ENCODE measurements around the gene TMC6.
"Not testable (repeated sequence)": the region's sequence is repeated elsewhere in the genome, so short reads cannot be mapped to it uniquely, and the experiment has no call there.

The TMC6 gene, protein sequence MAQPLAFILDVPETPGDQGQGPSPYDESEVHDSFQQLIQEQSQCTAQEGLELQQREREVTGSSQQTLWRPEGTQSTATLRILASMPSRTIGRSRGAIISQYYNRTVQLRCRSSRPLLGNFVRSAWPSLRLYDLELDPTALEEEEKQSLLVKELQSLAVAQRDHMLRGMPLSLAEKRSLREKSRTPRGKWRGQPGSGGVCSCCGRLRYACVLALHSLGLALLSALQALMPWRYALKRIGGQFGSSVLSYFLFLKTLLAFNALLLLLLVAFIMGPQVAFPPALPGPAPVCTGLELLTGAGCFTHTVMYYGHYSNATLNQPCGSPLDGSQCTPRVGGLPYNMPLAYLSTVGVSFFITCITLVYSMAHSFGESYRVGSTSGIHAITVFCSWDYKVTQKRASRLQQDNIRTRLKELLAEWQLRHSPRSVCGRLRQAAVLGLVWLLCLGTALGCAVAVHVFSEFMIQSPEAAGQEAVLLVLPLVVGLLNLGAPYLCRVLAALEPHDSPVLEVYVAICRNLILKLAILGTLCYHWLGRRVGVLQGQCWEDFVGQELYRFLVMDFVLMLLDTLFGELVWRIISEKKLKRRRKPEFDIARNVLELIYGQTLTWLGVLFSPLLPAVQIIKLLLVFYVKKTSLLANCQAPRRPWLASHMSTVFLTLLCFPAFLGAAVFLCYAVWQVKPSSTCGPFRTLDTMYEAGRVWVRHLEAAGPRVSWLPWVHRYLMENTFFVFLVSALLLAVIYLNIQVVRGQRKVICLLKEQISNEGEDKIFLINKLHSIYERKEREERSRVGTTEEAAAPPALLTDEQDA

DNA sequence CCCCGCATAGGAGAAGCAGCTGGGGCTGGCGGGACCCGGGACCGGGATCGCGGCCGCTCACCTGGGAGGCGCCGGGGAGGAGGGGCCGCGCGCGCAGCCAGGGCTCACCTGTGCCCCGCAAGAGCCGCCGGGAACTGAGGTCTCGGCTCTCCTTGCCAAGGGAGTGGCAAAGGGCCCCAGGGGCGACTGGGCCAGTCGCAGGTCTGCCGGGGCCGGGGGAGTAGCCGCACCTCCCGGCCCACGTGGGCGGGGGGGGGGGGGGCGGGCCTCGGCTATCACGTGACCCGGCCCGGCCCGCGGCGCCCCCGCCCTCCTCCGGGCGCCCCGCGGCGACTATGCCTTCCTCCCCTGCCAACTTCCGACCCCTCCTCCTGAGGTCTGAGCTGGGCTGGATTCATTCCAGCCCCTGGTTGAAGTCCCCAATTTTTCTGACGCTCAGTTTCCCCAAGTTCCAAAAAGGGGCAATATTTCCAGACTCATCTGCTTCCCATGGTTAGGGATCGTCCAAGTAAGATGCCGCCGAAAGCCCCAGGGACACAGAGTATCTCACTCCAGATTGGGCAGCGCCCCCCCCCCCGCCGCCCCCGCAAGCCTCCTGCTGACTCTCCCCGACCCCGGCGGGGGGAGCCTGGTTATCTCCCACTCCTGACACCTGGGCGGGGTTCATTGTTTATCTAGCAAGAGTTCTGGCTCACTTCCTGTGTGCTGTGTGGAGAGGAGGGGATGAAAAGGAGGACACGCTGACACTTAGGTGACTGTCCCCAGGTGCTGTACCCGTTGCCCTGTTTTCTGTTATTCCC is at the start of gene TMC6:
Gene TMC6 (minus strand): TSS at position 205 of the 800 bp plus-strand sequence. CDS start 1,923 bp downstream, outside the sequence.
- DNase-seq: peak; percentile 69

DNA sequence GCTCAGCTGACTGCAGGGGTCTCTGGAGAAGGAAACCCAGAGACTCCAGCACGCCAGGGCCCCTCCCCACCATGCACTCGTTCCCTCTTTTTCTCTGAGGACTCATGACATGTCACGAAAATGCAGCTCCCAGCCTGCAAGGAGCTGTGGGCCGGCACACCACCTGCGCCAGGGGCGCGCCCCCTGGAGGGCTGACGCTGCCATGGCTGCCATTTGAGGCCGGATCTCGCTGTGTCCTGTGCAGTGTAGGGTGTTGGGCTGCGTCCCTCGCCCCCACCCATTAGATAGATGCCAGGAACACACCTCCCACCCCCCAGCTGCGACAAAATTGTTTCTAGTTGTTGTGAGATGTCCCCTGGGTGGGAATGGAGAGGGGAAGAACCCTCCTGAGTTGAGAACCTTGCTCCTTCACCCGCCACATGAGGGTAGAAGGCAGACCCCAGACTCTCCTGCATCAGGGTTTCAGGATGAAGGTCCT is 48.0 kb upstream of the TMC6 start:
- DNase-seq: peak; percentile 82

DNA sequence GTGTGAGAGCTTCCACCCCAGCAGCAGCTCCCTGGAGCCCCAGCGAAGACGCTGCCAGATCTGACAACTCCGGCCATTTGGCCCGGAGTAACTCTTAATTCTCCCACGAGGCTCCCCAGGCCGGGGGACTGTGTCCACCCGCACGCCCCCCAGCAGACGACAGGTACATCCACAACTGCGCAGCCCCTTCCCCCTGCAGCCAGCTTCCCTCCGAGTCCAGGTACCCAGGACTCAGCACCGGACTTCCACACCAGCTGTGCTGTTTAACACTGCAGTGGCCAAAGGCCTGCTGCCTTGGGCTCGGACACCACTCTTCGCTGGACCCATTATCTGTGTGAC is 47.1 kb upstream of the TMC6 start:
- DNase-seq: no peak

DNA sequence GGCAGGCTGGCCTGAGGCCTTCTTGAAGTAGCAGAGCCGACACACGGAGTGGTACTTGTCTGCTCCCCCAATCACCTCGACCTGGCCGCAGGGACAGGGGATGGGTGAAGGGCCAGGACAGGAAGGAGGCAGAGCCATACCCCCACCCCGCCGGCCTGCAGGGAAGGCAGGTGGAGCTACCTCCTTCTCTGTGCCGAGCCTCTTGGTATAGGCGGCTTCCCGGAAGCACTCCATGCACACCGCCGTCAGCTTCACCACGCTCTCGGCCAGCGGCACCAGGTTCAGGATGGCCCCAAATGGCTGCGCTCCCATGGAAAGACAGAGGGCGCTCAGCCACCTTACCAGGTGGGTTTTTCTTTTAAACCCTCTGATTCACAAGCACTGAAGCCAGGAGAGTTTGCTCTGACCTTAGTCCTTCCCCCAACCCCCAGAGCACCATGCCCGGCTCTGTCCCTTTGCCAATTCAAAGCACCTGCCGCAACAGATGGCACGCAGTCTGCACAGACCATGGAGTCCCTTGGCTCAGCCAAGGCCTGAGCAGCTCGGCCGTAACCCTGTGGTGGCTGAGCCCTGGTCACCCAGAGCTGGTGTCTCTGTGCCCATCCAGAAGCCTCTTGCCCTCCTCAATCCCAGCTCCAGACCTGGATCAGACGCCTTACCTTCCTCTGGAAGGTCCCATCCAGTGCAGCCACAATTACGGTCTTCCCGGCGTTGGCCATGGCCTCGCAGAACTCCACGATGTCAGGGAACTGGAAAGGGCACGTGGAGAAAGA is 46.5 kb upstream of the TMC6 start:
- DNase-seq: no peak

DNA sequence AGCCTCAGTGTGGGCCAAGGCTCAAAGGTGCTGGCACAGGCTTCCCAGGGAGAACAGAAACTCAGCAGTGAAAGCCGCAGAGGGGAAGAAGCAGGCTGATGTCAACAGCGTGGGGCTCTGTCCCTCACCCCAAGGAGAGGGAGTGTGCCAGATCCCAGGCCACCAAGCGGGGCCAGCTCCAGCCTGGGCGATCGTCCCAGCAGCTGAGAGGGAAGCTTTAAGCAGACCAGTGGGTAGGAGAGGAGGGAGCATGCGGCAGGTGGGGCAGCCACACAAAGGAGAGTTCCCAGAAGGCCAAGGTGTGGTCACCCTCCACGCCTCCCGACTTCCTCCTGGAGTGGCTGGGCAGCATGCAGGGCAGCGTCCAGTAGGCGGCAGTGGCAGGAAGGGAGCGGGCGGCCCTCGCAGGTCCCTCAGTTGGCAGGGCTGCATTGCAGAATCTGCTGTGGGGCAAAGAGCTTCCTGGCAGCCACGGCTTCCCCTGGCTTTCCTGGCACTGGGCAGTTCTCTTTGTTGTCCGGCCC is 45.9 kb upstream of the TMC6 start:
- no peak for DNase-seq

DNA sequence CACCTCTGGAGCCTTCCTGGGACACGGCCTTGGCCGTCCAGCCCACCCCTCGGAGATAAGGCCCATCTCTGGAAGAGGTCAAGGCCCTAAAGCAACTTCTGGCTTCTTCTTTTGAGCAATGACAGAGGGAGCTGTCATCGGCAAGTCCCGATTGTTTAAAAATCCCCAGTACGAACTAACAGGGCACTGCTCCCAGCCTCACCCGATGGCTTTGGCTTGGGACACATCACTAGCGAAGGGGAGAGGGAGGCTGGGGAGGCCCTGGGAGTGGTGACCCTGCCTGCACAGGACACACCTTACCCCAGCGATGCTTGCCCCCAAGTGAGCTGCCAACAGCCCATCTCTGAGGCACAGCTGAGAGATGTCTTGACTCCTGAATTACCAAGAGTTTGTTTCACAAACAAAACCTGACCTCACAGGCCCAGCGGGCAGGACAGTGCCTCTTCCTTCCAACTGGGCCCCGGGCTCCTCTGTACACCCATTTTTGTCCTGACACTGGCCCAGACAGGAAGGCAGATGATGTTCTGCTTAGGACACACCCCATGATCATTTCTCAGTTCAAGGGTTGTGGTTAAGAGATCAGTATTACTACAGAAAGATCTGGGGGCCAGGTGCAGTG is 44.7 kb upstream of the TMC6 start:
- DNase-seq: no peak

DNA sequence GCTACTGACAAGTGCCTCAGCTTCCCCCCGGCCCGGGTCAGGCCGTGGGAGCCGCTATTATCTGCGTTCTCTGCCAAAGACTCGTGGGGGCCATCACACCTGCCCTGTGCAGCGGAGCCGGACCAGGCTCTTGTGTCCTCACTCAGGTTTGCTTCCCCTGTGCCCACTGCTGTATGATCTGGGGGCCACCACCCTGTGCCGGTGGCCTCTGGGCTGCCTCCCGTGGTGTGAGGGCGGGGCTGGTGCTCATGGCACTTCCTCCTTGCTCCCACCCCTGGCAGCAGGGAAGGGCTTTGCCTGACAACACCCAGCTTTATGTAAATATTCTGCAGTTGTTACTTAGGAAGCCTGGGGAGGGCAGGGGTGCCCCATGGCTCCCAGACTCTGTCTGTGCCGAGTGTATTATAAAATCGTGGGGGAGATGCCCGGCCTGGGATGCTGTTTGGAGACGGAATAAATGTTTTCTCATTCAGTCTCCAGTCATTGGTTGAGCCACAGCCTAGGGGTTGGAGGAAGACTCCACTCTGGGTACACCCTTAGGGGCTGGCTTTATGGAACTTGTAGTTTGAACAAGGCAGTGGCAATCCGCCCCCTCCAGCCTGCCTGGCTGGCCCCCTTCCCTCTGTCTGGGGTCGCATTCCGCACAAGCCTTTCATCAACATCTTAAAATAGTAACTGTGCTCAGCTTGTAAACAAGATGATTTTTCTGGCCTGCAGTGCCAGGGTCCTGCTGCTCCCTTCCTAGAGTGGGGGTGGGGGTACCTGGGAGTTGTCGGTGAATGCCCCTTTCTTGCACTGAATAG is 43.9 kb upstream of the TMC6 start:
- DNase-seq: no peak

DNA sequence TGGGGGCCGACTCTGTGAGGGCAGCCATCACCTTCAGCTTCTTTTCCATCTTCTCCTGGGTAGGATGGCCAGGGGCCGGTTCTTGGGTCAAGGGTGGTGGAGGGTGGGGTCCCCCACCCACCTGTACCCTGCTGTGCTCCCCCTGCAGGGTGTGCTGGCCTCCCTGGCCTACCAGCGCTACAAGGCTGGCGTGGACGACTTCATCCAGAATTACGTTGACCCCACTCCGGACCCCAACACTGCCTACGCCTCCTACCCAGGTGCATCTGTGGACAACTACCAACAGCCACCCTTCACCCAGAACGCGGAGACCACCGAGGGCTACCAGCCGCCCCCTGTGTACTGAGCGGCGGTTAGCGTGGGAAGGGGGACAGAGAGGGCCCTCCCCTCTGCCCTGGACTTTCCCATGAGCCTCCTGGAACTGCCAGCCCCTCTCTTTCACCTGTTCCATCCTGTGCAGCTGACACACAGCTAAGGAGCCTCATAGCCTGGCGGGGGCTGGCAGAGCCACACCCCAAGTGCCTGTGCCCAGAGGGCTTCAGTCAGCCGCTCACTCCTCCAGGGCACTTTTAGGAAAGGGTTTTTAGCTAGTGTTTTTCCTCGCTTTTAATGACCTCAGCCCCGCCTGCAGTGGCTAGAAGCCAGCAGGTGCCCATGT is 43.2 kb upstream of the TMC6 start:
- not testable (repeated sequence) for DNase-seq

DNA sequence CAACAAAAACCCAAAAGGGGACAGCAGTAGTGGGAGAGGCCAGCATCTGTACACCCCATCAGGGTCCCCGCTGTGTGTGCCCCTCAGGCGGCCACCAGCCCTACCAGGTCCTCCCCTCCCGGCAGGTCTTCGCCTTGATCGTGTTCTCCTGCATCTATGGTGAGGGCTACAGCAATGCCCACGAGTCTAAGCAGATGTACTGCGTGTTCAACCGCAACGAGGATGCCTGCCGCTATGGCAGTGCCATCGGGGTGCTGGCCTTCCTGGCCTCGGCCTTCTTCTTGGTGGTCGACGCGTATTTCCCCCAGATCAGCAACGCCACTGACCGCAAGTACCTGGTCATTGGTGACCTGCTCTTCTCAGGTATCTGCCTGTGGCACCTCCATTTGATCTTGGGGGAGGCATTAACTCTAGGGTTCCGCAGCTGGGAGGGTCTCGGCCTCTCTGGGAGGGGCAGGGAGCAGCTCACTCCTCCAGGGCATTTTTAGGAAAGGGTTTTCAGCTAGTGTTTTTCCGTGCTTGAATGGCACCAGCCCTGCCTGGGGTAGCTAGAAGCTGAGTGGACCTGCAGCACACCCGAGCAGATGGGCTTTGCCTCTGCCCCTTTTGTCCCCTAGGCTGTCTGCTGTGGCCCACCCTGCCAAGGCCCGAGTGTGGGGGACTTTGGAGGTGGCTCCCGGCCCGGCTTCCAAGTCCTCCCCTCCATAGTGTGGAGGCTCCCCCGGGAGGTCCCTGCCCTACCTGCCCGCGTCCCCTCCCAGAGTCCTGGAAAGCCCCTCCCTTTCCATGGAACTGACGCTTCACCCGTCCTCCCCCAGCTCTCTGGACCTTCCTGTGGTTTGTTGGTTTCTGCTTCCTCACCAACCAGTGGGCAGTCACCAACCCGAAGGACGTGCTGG is 42.4 kb upstream of the TMC6 start:
- DNase-seq: no peak

DNA sequence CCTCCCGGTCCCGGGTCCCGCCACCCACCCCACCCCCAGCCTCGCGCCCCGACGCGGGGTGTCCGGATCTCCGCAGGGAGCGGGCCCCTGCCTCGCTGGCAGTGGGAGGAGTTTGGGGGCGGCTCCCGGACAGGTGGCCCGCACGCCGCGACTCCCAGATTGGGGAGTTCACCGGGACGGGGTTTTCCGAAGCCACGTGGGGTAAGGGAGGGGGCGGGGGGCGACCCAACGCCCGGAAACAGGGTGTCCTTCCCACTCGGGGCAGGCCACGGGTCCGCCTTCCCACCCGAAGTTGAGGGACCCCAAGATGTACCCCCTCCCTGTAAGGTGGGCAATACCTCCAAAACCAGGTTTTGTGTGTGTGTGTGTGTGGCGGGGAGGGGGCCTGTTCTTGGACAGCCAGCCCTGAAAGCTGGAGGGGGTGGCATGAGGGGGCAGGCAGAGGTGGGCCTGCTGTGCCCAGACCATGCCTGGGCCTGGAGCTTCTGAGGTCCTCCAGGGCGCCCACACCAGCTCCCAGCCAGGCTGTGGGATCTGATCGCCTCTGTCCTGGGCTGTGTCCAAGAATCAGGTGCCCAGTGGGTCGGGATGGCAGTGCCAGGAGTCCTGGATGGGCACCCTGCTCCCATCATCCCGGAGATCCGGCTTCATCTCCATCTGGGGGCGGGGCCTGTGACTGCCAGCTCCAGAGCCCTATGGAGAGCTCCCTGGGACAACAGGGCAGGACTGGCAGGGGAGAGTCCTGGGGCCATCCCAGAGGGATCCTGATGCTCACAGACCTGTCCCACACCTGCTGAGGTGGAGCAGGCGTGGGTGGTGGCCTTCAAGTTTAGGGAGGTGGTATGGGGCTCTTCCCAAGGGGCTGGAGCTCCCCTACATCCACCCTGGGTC is 40.6 kb upstream of the TMC6 start:
- DNase-seq: peak; percentile 55

DNA sequence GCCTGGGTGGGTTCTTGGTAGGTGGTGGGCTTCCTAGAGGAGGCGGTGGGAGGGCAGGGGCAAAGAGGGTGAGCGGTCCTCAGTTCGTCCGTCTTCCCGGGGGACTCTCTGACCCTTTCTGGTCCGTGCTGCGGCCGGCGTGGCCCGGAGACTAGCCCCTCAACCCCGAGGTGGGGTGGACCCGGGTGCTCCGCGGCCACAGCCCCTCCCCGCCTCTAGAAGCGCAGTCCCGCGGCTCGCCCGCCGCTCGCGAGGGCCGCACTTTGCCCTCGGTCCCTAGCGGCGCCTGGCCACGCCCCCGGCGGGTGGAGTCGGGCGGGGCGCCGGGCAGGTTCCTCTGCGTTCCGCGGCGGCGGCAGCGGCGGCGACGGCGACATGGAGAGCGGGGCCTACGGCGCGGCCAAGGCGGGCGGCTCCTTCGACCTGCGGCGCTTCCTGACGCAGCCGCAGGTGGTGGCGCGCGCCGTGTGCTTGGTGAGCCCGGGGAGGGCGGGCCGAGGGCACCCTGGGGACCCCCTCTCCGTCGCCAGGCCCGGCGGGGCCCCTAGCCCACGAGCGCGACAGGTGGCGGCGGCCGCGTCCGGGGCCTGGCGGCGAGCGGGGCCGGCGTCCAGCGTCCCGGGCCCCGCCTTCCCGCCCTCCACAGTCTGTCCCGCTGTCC is 39.8 kb upstream of the TMC6 start, which contains the start of gene SYNGR2:
Gene SYNGR2 (plus strand): TSS at position 340 of the 661 bp plus-strand sequence. CDS start 36 bp downstream, at position 376.
- DNase-seq: peak; percentile 91

DNA sequence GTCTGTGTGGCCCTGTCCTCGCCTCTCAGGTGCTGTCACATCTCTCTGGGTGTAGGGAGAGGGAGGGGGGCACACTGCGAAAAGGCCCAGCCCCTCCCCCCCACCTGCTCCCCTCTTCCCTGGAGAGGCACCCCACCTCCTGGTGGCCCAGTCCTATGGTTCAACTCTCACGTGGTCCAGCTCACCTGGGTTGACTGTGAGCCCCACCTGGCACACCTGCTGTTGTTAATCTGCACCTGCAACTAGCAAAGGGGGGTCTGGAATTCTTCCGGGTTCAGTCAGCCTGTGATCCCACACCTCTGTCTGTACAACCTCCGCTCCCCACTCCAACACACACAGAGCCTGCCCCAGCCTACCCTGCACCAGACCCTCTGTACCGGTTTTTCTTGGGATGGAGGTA is 37.9 kb upstream of the TMC6 start:
- no peak for DNase-seq

DNA sequence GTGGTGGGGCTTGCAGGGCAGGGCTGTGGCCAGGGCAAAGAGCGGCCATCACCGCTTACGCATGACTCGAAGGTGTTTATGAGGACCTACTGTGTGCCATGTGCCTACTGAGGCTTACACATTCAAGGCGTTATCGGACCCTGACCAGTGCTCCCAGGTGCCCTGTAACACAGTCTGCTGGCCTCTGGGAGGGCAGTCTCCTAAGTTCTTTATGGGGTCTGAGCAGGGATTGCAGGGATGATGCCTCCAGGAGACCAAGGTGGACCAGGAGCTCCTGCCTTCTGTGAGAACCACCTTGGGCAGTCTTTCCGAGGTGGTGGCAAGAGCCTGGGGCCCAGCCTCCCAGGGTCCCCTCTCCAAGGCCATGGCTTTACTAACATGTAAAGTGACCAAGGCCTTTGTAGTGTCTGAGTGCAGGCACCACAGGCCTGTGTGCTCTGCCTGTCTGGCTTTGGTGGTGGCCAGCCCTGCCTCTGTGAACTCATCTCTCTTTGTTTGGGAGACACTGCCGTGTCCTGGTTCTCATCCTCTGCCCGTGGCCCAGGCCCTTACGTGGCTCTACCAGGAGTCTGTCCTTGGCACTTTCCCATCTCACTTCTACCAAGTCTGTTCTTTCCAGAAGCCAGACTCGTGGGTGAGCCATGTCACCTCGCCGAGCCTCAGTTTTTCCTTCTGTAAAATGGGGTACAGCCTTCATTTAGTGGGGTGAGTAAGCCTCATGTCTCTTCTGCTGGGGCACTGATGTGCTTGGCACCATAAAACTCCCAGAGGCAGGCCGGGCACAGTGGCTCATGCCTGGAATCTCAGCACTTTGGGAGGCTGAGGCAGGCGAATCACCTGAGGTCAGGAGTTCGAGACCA is 36.4 kb upstream of the TMC6 start:
- DNase-seq: no peak

DNA sequence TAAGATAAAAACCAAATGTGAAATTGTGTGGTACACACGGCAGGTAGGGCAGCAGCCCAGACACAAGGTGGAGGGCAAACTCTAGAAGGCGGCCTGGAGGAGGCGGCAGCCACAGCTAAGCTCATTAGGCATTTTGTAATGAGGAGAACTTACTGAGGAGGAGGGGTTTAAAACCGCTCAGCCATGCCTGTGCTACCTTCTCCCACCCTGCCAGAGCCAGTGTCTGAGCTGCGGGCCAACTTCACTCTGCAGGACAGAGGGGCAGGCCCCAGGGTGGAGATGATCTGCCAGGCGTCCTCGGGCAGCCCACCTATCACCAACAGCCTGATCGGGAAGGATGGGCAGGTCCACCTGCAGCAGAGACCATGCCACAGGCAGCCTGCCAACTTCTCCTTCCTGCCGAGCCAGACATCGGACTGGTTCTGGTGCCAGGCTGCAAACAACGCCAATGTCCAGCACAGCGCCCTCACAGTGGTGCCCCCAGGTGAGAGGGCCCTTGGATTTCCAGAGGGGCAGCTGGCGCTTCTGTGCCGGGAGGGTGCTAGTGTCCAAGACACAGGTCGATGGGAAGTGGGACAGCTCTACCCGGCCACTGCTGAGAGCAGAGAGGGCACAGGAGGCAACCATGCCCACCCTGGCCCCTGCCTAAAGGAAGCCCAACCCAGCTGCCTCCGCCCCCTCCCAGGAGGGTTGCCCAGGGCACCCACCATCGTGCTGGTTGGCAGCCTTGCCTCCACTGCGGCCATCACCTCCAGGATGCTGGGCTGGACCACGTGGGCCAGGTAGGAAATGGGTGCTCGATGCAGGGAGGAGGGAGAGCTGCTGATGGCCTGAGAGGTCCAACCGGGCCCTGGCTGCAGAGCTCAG is 35.6 kb upstream of the TMC6 start:
- no peak for DNase-seq

DNA sequence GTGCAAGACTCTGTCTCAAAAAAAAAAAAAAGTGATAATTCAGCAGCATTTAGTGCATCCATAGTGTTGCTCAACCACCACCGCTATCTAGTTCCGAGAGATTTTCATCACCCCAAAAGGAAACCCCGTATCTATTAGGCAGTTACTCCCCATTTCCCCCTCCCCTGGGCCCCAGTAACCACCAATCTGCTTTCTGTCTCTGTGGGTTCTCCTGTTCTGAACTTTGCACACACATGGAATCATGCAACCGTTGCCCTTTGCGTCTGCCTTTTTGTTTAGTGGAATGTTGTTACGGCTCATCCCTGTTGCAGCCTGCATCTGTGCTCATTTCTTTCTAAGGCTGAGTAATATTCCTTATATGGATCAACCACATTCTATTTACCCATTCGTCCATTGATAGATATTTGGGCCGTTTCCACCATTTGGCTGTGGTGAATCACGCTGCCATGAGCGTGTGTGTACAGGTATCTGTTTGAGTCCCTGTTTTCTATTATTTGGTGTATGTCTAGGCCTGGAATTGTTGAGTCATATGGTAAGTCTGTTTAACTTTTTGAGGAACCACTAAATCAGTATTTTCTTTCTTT is 31.1 kb upstream of the TMC6 start:
- DNase-seq: no peak
